GM04504 (cell line): ENCODE results near the gene MOB1A.
"Not testable (repeated sequence)": the region's sequence is repeated elsewhere in the genome, so short reads cannot be mapped to it uniquely, and the experiment has no call there.

ENCODE experiments used
- DNase-seq: peaks from one replicate; pipeline ENCODE4 v3.0.0-alpha.2; 2012; ENCODE audit warnings: low read depth

The MOB1A gene

GRCh38 chr2:74178211-74179062 lies at the start of gene MOB1A:
TSS of gene MOB1A (minus strand) at chr2:74178879. CDS start at chr2:74178674, 205 bp downstream.
- peak; percentile 97 for DNase-seq

- DNase-seq = no peak
Measured at GRCh38 chr2:74227646-74228045, 49.0 kb upstream of the MOB1A start.

GRCh38 chr2:74226648-74227213 lies 48.1 kb upstream of the MOB1A start:
- DNase-seq = no peak

- DNase-seq = no peak
Measured at GRCh38 chr2:74225698-74226459, 47.2 kb upstream of the MOB1A start.

GRCh38 chr2:74223941-74224770 lies 45.5 kb upstream of the MOB1A start:
- no peak for DNase-seq

GRCh38 chr2:74222300-74222650 lies 43.6 kb upstream of the MOB1A start:
- no peak for DNase-seq

- no peak for DNase-seq
Measured at GRCh38 chr2:74221604-74222299, 43.1 kb upstream of the MOB1A start.

GRCh38 chr2:74221091-74221490 lies 42.4 kb upstream of the MOB1A start:
- DNase-seq = no peak

GRCh38 chr2:74219846-74220486 lies 41.3 kb upstream of the MOB1A start:
- no peak for DNase-seq

- no peak for DNase-seq
Measured at GRCh38 chr2:74216642-74217041, 38.0 kb upstream of the MOB1A start.

GRCh38 chr2:74215771-74216170 lies 37.1 kb upstream of the MOB1A start:
- not testable (repeated sequence) for DNase-seq

GRCh38 chr2:74212702-74213410 lies 34.2 kb upstream of the MOB1A start:
- DNase-seq = no peak

GRCh38 chr2:74206180-74206688 lies 27.6 kb upstream of the MOB1A start:
- no peak for DNase-seq

- no peak for DNase-seq
Measured at GRCh38 chr2:74205596-74205995, 26.9 kb upstream of the MOB1A start.

- no peak for DNase-seq
Measured at GRCh38 chr2:74205113-74205512, 26.4 kb upstream of the MOB1A start.

- DNase-seq = no peak
Measured at GRCh38 chr2:74204436-74204835, 25.8 kb upstream of the MOB1A start.

GRCh38 chr2:74201596-74201995 lies 22.9 kb upstream of the MOB1A start:
- DNase-seq = peak; percentile 77

GRCh38 chr2:74201196-74201595 lies 22.5 kb upstream of the MOB1A start:
- DNase-seq = no peak

- DNase-seq = no peak
Measured at GRCh38 chr2:74199871-74200305, 21.2 kb upstream of the MOB1A start.

- no peak for DNase-seq
Measured at GRCh38 chr2:74199275-74199701, 20.6 kb upstream of the MOB1A start.
